Neuronal stem cell (in vitro differentiated cells): ENCODE measurements around the gene BCDIN3D.

Experiments
- DNase-seq: peaks from one replicate; pipeline ENCODE4 v3.0.0-alpha.2; 2013; ENCODE audit warnings: low spot score
- H2AFZ ChIP-seq: one replicate; pipeline ENCODE4 v1.6.1; 2013; ENCODE audit warnings: mild to moderate bottlenecking, low read length, inconsistent platforms
- H2AK5ac ChIP-seq: 2 replicates; pipeline ENCODE4 v1.6.1; 2013; ENCODE audit warnings: low read depth, mild to moderate bottlenecking, inconsistent platforms, low read length, moderate library complexity, mixed read lengths
- H2BK120ac ChIP-seq: 2 replicates; pipeline ENCODE4 v1.6.1; 2013; ENCODE audit warnings: low read depth, mild to moderate bottlenecking, inconsistent platforms, low read length, moderate library complexity, mixed read lengths
- H2BK12ac ChIP-seq: one replicate; pipeline ENCODE4 v1.6.1; 2013; ENCODE audit warnings: low read length, inconsistent platforms
- H2BK15ac ChIP-seq: 2 replicates; pipeline ENCODE4 v1.6.1; 2013; ENCODE audit warnings: mild to moderate bottlenecking, low read length, inconsistent platforms, mixed read lengths
- H2BK5ac ChIP-seq: one replicate; pipeline ENCODE4 v1.6.1; 2013; ENCODE audit warnings: inconsistent platforms, mild to moderate bottlenecking, low read length, moderate library complexity
- H3K14ac ChIP-seq: one replicate; pipeline ENCODE4 v1.6.1; 2013; ENCODE audit warnings: low read length, inconsistent platforms
- H3K18ac ChIP-seq: 2 replicates; pipeline ENCODE4 v1.6.1; 2013; ENCODE audit warnings: low read length, inconsistent platforms
- H3K23ac ChIP-seq: 2 replicates; pipeline ENCODE4 v1.6.1; 2013; ENCODE audit warnings: low read depth, mild to moderate bottlenecking, mixed read lengths, low read length, inconsistent platforms; ENCODE audit not compliant: poor library complexity
- H3K27ac ChIP-seq: replicated peaks from 3 replicates; pipeline ENCODE4 v1.5.1; 2013; ENCODE audit warnings: low read length, inconsistent platforms
- H3K27me3 ChIP-seq, 3 experiments: 2 replicates each; pipeline ENCODE4 v1.6.1; 2013; ENCODE audit warnings: low read length in 3 of 3, mild to moderate bottlenecking in 2 of 3, inconsistent platforms in 1 of 3, low read depth in 1 of 3, mixed read lengths in 1 of 3, moderate library complexity in 1 of 3; ENCODE audit not compliant: control insufficient read depth in 3 of 3, insufficient read depth in 3 of 3
- H3K36me3 ChIP-seq, 2 donors: replicated peaks in 1 of 2; 2 replicates each; pipeline ENCODE4 v1.6.1; 2013; ENCODE audit warnings: low read length in 2 of 2; ENCODE audit not compliant: control insufficient read depth in 2 of 2, insufficient read depth in 2 of 2
- H3K4ac ChIP-seq: 2 replicates; pipeline ENCODE4 v1.6.1; 2013; ENCODE audit warnings: inconsistent platforms, mild to moderate bottlenecking, low read length, moderate library complexity
- H3K4me1 ChIP-seq, 2 donors: 1 replicate in 1 of 2; 2 replicates in 1 of 2; pipeline ENCODE4 v1.6.1; 2013; ENCODE audit warnings: low read length in 2 of 2, low read depth in 1 of 2; ENCODE audit not compliant: control insufficient read depth in 2 of 2, insufficient read depth in 1 of 2
- H3K4me2 ChIP-seq: one replicate; pipeline ENCODE4 v1.6.1; 2013; ENCODE audit warnings: mild to moderate bottlenecking, low read length, inconsistent platforms; ENCODE audit not compliant: insufficient read depth, poor library complexity, severe bottlenecking
- H3K4me3 ChIP-seq, 2 donors: 2 replicates each; pipeline ENCODE4 v1.5.1; 2013; ENCODE audit warnings: low read length in 2 of 2, mild to moderate bottlenecking in 2 of 2, inconsistent platforms in 1 of 2, moderate library complexity in 1 of 2
- H3K79me1 ChIP-seq: one replicate; pipeline ENCODE4 v1.6.1; 2013; ENCODE audit warnings: low read depth, mild to moderate bottlenecking, inconsistent platforms, low read length, moderate library complexity
- H3K9ac ChIP-seq: one replicate; pipeline ENCODE4 v1.6.1; 2013; ENCODE audit warnings: mild to moderate bottlenecking, low read depth, low read length, inconsistent platforms; ENCODE audit not compliant: poor library complexity
- H3K9me3 ChIP-seq, 2 donors: replicated peaks in 1 of 2; 2 replicates each; pipeline versions ENCODE3 to v1.6.1; 2013; ENCODE audit warnings: low read length in 2 of 2, mild to moderate bottlenecking in 2 of 2, inconsistent platforms in 1 of 2, low read depth in 1 of 2, mixed read lengths in 1 of 2, moderate library complexity in 1 of 2; ENCODE audit not compliant: control insufficient read depth in 2 of 2, insufficient read depth in 1 of 2
- H4K8ac ChIP-seq: one replicate; pipeline ENCODE4 v1.6.1; 2013; ENCODE audit warnings: low read depth, mild to moderate bottlenecking, inconsistent platforms, low read length, moderate library complexity
- H4K91ac ChIP-seq: one replicate; pipeline ENCODE4 v1.6.1; 2013; ENCODE audit warnings: low read length, low read depth, mild to moderate bottlenecking, inconsistent platforms; ENCODE audit not compliant: poor library complexity
- WGBS, 2 donors: extraction: QIAGEN DNeasy Blood & Tissue Kit; methylation state at CpG; one replicate each; pipeline ENCODE4 v1.1.7; 2013; ENCODE audit warnings: missing lambda C conversion rate in 2 of 2, mixed read lengths in 1 of 2; ENCODE audit not compliant: insufficient read length in 2 of 2, insufficient replicate concordance in 1 of 2; ENCODE audit errors: extremely low coverage in 2 of 2; 5-methylcytosine and 5-hydroxymethylcytosine counted together

BCDIN3D gene

GRCh38 chr12:49796606-49797448 lies 46.1 kb downstream of the BCDIN3D start:
- no peak overlapping the region for H3K23ac ChIP-seq
- H3K4me1 ChIP-seq = peaks cover 0 to 2% of the 10 kb centered on the region in 2 donors
- H3K36me3 ChIP-seq = peaks cover 32 to 93% of the 10 kb centered on the region in 2 donors
- H3K27ac ChIP-seq = no peak overlapping the region
- no peak overlapping the region for H4K91ac ChIP-seq
- no peaks in the 10 kb centered on the region for H3K27me3 ChIP-seq
- DNase-seq = no peak
- H3K18ac ChIP-seq = no peak overlapping the region
- peak overlapping the region; percentile 80 for H2BK5ac ChIP-seq
- H3K4me2 ChIP-seq = no peak overlapping the region
- H2BK120ac ChIP-seq = no peak overlapping the region
- H3K4me3 ChIP-seq = no peak overlapping the region
- H3K9me3 ChIP-seq = no peaks in the 10 kb centered on the region
- H3K4ac ChIP-seq = no peak overlapping the region
- H3K14ac ChIP-seq = no peak overlapping the region
- no peak overlapping the region for H2AK5ac ChIP-seq
- no peak overlapping the region for H2BK15ac ChIP-seq
- peak overlapping the region; percentile 36 for H2BK12ac ChIP-seq
- H3K79me1 ChIP-seq = no peaks in the 10 kb centered on the region
- H2AFZ ChIP-seq = no peak overlapping the region
- no CpG with 5 or more reads among the region's 17 CpGs for WGBS, 2 donors
- H4K8ac ChIP-seq = no peak overlapping the region
- no peak overlapping the region for H3K9ac ChIP-seq

DNA sequence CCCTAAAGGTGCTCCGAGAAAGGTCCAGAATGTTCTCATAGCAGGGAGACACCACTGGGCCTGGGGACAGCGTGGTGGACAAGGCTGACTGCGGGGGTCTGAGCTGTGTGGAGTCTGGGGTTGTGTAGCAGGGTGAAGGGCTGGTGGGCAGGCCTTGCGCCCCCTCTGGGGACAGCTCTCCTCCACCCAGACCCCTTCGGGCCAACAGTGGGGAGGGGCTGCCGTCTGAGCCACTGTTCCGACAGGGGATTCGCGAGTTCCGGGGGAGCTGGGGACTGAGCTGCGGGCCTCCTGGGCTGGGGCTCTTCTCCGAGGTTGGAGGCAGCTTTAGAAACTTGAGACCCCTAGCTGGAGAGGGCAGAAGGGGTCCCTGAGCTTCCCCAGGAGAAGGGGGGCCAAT lies 46.8 kb downstream of the BCDIN3D start:
- H3K4me3 ChIP-seq = no peak overlapping the region
- H3K4ac ChIP-seq = no peak overlapping the region
- no peak overlapping the region for H2BK15ac ChIP-seq
- no peak overlapping the region for H2AK5ac ChIP-seq
- H3K79me1 ChIP-seq = no peaks in the 10 kb centered on the region
- H2BK120ac ChIP-seq = no peak overlapping the region
- no peak overlapping the region for H3K4me2 ChIP-seq
- H2BK12ac ChIP-seq = no peak overlapping the region
- H3K18ac ChIP-seq = no peak overlapping the region
- peaks cover 27 to 92% of the 10 kb centered on the region in 2 donors for H3K36me3 ChIP-seq
- no peaks in the 10 kb centered on the region for H3K27me3 ChIP-seq
- H4K8ac ChIP-seq = no peak overlapping the region
- H3K23ac ChIP-seq = no peak overlapping the region
- H3K4me1 ChIP-seq = peaks cover 0 to 8% of the 10 kb centered on the region in 2 donors
- no peak overlapping the region for H2AFZ ChIP-seq
- H3K9me3 ChIP-seq = no peaks in the 10 kb centered on the region
- DNase-seq = no peak
- H3K9ac ChIP-seq = no peak overlapping the region
- no CpG with 5 or more reads among the region's 12 CpGs for WGBS, 2 donors
- no peak overlapping the region for H3K14ac ChIP-seq
- no peak overlapping the region for H4K91ac ChIP-seq
- no peak overlapping the region for H2BK5ac ChIP-seq
- no peak overlapping the region for H3K27ac ChIP-seq

- H3K23ac ChIP-seq = no peak overlapping the region
- H4K91ac ChIP-seq = no peak overlapping the region
- H2BK120ac ChIP-seq = no peak overlapping the region
- H3K79me1 ChIP-seq = no peaks in the 10 kb centered on the region
- no peak for DNase-seq
- no peak overlapping the region for H3K18ac ChIP-seq
- H3K4ac ChIP-seq = no peak overlapping the region
- peaks cover 24 to 90% of the 10 kb centered on the region in 2 donors for H3K36me3 ChIP-seq
- peaks cover 0 to 12% of the 10 kb centered on the region in 2 donors for H3K4me1 ChIP-seq
- no peaks in the 10 kb centered on the region for H3K27me3 ChIP-seq
- no peak overlapping the region for H4K8ac ChIP-seq
- H3K9ac ChIP-seq = no peak overlapping the region
- H2BK5ac ChIP-seq = no peak overlapping the region
- H2BK15ac ChIP-seq = no peak overlapping the region
- no CpG with 5 or more reads among the region's 12 CpGs for WGBS, 2 donors
- H2BK12ac ChIP-seq = no peak overlapping the region
- no peak overlapping the region for H3K4me2 ChIP-seq
- H3K27ac ChIP-seq = no peak overlapping the region
- no peaks in the 10 kb centered on the region for H3K9me3 ChIP-seq
- no peak overlapping the region for H3K4me3 ChIP-seq
- no peak overlapping the region for H2AK5ac ChIP-seq
- H3K14ac ChIP-seq = no peak overlapping the region
- H2AFZ ChIP-seq = no peak overlapping the region
Measured at GRCh38 chr12:49795654-49796105, 47.2 kb downstream of the BCDIN3D start.

GRCh38 chr12:49794811-49795653 lies 47.9 kb downstream of the BCDIN3D start:
- no peak overlapping the region for H2BK15ac ChIP-seq

More at GRCh38 chr12:49794811-49795653, 47.9 kb downstream of the BCDIN3D start:
- no CpG with 5 or more reads among the region's 32 CpGs for WGBS, 2 donors
- H3K9me3 ChIP-seq = no peaks in the 10 kb centered on the region
- H2BK12ac ChIP-seq = no peak overlapping the region
- H2BK5ac ChIP-seq = no peak overlapping the region
- no peak overlapping the region for H3K14ac ChIP-seq
- no peak overlapping the region for H4K91ac ChIP-seq
- H3K36me3 ChIP-seq = peaks cover 21 to 89% of the 10 kb centered on the region in 2 donors
- no peak overlapping the region for H2BK120ac ChIP-seq
- H3K4me1 ChIP-seq = peaks cover 0 to 13% of the 10 kb centered on the region in 2 donors
- H2AK5ac ChIP-seq = no peak overlapping the region
- H3K79me1 ChIP-seq = no peaks in the 10 kb centered on the region
- no peak for DNase-seq
- H2AFZ ChIP-seq = no peak overlapping the region
- H3K27ac ChIP-seq = no peak overlapping the region
- H3K23ac ChIP-seq = no peak overlapping the region
- peak overlapping the region; percentile 34 for H3K9ac ChIP-seq
- H3K4ac ChIP-seq = no peak overlapping the region
- H4K8ac ChIP-seq = peak overlapping the region; percentile 4
- H3K4me2 ChIP-seq = no peak overlapping the region
- H3K18ac ChIP-seq = no peak overlapping the region
- H3K4me3 ChIP-seq = no peak overlapping the region
- H3K27me3 ChIP-seq = no peaks in the 10 kb centered on the region
